GM23338 (cell line): ENCODE data around the gene PPP5C. TPM values are rescaled to one million over a fixed set of nuclear protein-coding genes. Genes with fewer than 3 reads are reported as not detected.
"Not testable (repeated sequence)": the region's sequence is repeated elsewhere in the genome, so short reads cannot be mapped to it uniquely, and the experiment has no call there.

Source experiments
- ATAC-seq: fragments of 200-7000 bp; cut with Tn5 transposase; 3 replicates; pipeline ENCODE4 v1.9.1; 2020
- DNase-seq: peaks from one replicate; pipeline ENCODE4 v3.0.0-alpha.2; 2015; ENCODE audit warnings: low spot score
- H2AFZ ChIP-seq: fragments of 200-600 bp; sonication (generic); 2 replicates; pipeline ENCODE4 v1.8.0; 2016; ENCODE audit warnings: antibody characterized with exemption, mild to moderate bottlenecking, moderate library complexity
- H3F3A ChIP-seq: fragments of 200-600 bp; sonication (generic); replicated peaks from 2 replicates; pipeline ENCODE4 v1.8.0; 2017; ENCODE audit warnings: antibody characterized with exemption, mixed run types, low read depth
- H3K27ac ChIP-seq: fragments of 200-600 bp; sonication (generic); 2 replicates; pipeline ENCODE4 v1.6.1; 2016; ENCODE audit warnings: low read depth
- H3K27me3 ChIP-seq: fragments of 200-600 bp; sonication (generic); 2 replicates; pipeline ENCODE4 v1.8.0; 2016; ENCODE audit warnings: mild to moderate bottlenecking, mixed run types, moderate library complexity; ENCODE audit not compliant: insufficient read depth
- H3K36me3 ChIP-seq: fragments of 200-600 bp; sonication (generic); 2 replicates; pipeline ENCODE4 v1.8.0; 2016; ENCODE audit warnings: mild to moderate bottlenecking; ENCODE audit not compliant: insufficient read depth
- H3K4me1 ChIP-seq: fragments of 200-600 bp; sonication (generic); 2 replicates; pipeline ENCODE4 v1.8.0; 2016; ENCODE audit warnings: mild to moderate bottlenecking, moderate library complexity; ENCODE audit not compliant: insufficient read depth
- H3K4me2 ChIP-seq: fragments of 200-600 bp; sonication (generic); 2 replicates; pipeline ENCODE4 v1.7.1; 2017; ENCODE audit warnings: mixed run types
- H3K4me3 ChIP-seq: fragments of 200-600 bp; sonication (generic); 2 replicates; pipeline ENCODE4 v1.6.1; 2016; ENCODE audit warnings: mixed run types
- H3K79me2 ChIP-seq: fragments of 200-600 bp; sonication (generic); replicated peaks from 2 replicates; pipeline ENCODE4 v1.8.0; 2017; ENCODE audit warnings: mild to moderate bottlenecking; ENCODE audit not compliant: insufficient read depth
- H3K9me2 ChIP-seq: fragments of 200-600 bp; sonication (generic); 2 replicates; pipeline ENCODE4 v1.8.0; 2017; ENCODE audit not compliant: insufficient read depth
- H4K20me1 ChIP-seq: fragments of 200-600 bp; sonication (generic); replicated peaks from 2 replicates; pipeline ENCODE4 v1.8.0; 2017; ENCODE audit warnings: mild to moderate bottlenecking; ENCODE audit not compliant: insufficient read depth
- H3K27ac Mint-ChIP-seq: 2 replicates; pipeline ENCODE4 v1.8.0; 2020; ENCODE audit warnings: inconsistent platforms, mild to moderate bottlenecking, moderate library complexity, mixed read lengths
- H3K27me3 Mint-ChIP-seq: 3 replicates; pipeline ENCODE4 v1.8.0; 2022; ENCODE audit warnings: low read depth, mild to moderate bottlenecking, moderate library complexity, mixed read lengths, inconsistent platforms; ENCODE audit not compliant: insufficient read depth, poor library complexity
- H3K36me3 Mint-ChIP-seq: 3 replicates; pipeline ENCODE4 v1.8.0; 2021; ENCODE audit warnings: low read depth, mild to moderate bottlenecking, inconsistent platforms, moderate library complexity, mixed read lengths
- H3K4me1 Mint-ChIP-seq: 3 replicates; pipeline ENCODE4 v1.8.0; 2020; ENCODE audit warnings: mild to moderate bottlenecking, inconsistent platforms, mixed read lengths
- H3K4me3 Mint-ChIP-seq: 3 replicates; pipeline ENCODE4 v1.8.0; 2021; ENCODE audit warnings: moderate library complexity, mild to moderate bottlenecking, inconsistent platforms, mixed read lengths
- H3K9me3 Mint-ChIP-seq: 3 replicates; pipeline ENCODE4 v1.8.0; 2020; ENCODE audit warnings: moderate library complexity, mild to moderate bottlenecking, inconsistent platforms, mixed read lengths
- CREB1 ChIP-seq: fragments of 250-450 bp; sonication (Bioruptor Pico); IDR thresholded peaks from 2 replicates; pipeline ENCODE4 v1.5.0; 2020; ENCODE audit warnings: low read depth, mild to moderate bottlenecking, moderate library complexity
- EZH2 ChIP-seq: fragments of 200-600 bp; sonication (generic); IDR thresholded peaks from one replicate; pipeline ENCODE4 v1.8.0; 2017; ENCODE audit warnings: antibody characterized with exemption, mild to moderate bottlenecking, low read depth; ENCODE audit not compliant: unreplicated experiment
- JUNB ChIP-seq: IDR thresholded peaks from one replicate; pipeline ENCODE4 v1.6.1; 2016; ENCODE audit warnings: antibody characterized with exemption; ENCODE audit not compliant: unreplicated experiment
- ZNF114 ChIP-seq: fragments of 250-450 bp; sonication (Bioruptor Pico); IDR thresholded peaks from 2 replicates; pipeline ENCODE4 v1.5.0; 2020; ENCODE audit warnings: mild to moderate bottlenecking, moderate library complexity
- polyA plus RNA-seq: library from polyadenylated mRNA; unstranded; fragments of >200 nt; fragmentation: Nextera tagmentation; extraction: Ambion mirVana; gene quantifications from 2 replicates; pipeline ENCODE4 v1.2.1, GENCODE V29; 2016
- total RNA-seq: library from RNA; depleted of rRNA; stranded (reverse); fragments of >200 nt; shearing (Covaris generic); gene quantifications from 2 replicates; pipeline ENCODE4 v1.2.3, GENCODE V29; 2014
- TF ChIP-seq, protein P1 (sequence below): IDR thresholded peaks from one replicate; pipeline ENCODE4 v1.6.1; 2018; ENCODE audit warnings: antibody characterized with exemption; ENCODE audit not compliant: unreplicated experiment
- TF ChIP-seq, protein P2 (sequence below): IDR thresholded peaks from 2 replicates; pipeline ENCODE4 v1.6.1; 2016; ENCODE audit warnings: antibody characterized with exemption
- TF ChIP-seq, protein P3 (sequence below), 2 experiments: fragments of 200-600 bp in 1 of 2; sonication (generic) in 1 of 2; conservative IDR thresholded peaks; 2 replicates each; pipeline versions ENCODE4 v1.5.1 to v1.6.1; 2016 to 2017; ENCODE audit warnings: antibody characterized with exemption in 2 of 2, low read depth in 2 of 2, mild to moderate bottlenecking in 2 of 2, moderate library complexity in 1 of 2

PPP5C gene
- total and polyA plus RNA-seq, 2 experiments from 2014 or later = 51.6 to 123 TPM

DNA sequence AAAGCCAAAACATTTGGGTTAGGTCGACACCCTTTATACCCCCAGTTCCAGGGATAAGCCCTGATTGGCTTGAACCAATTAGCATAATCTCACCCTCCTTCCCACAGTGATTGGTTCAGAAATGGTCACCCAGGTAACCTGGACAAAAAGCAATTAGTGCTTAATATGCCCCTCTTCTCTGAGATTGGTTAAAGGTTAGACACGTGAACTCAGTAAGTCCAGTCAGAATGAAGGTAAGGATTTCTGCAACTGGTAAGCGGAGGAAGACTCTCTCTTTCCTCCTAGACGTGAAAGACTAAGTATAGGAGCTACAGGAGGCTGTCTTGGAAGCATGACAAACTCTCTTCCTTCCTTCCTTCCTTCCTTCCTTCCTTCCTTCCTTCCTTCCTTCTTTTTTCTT is 83.1 kb downstream of the PPP5C start (continued):
- TF ChIP-seq, protein P1, sequence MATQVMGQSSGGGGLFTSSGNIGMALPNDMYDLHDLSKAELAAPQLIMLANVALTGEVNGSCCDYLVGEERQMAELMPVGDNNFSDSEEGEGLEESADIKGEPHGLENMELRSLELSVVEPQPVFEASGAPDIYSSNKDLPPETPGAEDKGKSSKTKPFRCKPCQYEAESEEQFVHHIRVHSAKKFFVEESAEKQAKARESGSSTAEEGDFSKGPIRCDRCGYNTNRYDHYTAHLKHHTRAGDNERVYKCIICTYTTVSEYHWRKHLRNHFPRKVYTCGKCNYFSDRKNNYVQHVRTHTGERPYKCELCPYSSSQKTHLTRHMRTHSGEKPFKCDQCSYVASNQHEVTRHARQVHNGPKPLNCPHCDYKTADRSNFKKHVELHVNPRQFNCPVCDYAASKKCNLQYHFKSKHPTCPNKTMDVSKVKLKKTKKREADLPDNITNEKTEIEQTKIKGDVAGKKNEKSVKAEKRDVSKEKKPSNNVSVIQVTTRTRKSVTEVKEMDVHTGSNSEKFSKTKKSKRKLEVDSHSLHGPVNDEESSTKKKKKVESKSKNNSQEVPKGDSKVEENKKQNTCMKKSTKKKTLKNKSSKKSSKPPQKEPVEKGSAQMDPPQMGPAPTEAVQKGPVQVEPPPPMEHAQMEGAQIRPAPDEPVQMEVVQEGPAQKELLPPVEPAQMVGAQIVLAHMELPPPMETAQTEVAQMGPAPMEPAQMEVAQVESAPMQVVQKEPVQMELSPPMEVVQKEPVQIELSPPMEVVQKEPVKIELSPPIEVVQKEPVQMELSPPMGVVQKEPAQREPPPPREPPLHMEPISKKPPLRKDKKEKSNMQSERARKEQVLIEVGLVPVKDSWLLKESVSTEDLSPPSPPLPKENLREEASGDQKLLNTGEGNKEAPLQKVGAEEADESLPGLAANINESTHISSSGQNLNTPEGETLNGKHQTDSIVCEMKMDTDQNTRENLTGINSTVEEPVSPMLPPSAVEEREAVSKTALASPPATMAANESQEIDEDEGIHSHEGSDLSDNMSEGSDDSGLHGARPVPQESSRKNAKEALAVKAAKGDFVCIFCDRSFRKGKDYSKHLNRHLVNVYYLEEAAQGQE = no peak
- no peak for TF ChIP-seq JUNB
- TF ChIP-seq EZH2 = no peak
- TF ChIP-seq ZNF114 (CRISPR knock-in tag) = no peak
- TF ChIP-seq CREB1 (CRISPR knock-in tag) = no peak

DNA sequence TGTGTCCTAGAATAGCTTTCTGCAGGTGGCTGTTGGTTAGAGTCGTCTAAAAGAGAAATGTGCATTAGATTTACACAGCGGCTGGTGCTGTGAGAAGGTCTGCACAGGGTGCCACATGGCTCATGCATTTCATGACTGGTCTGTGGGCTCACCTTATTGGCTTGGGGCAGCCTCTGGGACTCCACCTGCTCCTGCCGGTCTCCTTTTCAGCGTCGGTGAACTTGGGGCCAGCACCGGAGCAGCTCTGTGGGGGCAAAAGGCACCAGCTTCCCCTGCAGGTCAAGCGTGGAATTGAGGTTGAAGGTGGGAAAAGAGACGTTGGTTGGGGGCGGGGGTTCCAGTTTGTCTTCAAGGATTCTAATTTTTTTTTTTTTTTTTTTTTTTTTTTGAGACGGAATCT is 84.9 kb downstream of the PPP5C start:
- Histone ChIP-seq H2AFZ (0 out of 2 replicates have a peak overlapping the region, but pooled peaks have one; percentile 56), H3F3A (no peaks in the 10 kb centered on the region), H3K4me1 (peaks cover 7% of the 10 kb centered on the region; the same call in 1 of the 2 replicates), H3K79me2 (no peaks in the 10 kb centered on the region), H3K36me3 (no peaks in the 10 kb centered on the region), H4K20me1 (no peaks in the 10 kb centered on the region), H3K4me3 (no peak overlapping the region), H3K9me2 (no peaks in the 10 kb centered on the region), H3K4me2 (no peak overlapping the region), H3K27ac (no peak overlapping the region), H3K27me3 (no peaks in the 10 kb centered on the region)
- peak; percentile 74 for ATAC-seq
- no peak for TF ChIP-seq ZNF114 (CRISPR knock-in tag)
- TF ChIP-seq, protein P2, sequence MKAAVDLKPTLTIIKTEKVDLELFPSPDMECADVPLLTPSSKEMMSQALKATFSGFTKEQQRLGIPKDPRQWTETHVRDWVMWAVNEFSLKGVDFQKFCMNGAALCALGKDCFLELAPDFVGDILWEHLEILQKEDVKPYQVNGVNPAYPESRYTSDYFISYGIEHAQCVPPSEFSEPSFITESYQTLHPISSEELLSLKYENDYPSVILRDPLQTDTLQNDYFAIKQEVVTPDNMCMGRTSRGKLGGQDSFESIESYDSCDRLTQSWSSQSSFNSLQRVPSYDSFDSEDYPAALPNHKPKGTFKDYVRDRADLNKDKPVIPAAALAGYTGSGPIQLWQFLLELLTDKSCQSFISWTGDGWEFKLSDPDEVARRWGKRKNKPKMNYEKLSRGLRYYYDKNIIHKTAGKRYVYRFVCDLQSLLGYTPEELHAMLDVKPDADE = no peak
- TF ChIP-seq, protein P3, sequence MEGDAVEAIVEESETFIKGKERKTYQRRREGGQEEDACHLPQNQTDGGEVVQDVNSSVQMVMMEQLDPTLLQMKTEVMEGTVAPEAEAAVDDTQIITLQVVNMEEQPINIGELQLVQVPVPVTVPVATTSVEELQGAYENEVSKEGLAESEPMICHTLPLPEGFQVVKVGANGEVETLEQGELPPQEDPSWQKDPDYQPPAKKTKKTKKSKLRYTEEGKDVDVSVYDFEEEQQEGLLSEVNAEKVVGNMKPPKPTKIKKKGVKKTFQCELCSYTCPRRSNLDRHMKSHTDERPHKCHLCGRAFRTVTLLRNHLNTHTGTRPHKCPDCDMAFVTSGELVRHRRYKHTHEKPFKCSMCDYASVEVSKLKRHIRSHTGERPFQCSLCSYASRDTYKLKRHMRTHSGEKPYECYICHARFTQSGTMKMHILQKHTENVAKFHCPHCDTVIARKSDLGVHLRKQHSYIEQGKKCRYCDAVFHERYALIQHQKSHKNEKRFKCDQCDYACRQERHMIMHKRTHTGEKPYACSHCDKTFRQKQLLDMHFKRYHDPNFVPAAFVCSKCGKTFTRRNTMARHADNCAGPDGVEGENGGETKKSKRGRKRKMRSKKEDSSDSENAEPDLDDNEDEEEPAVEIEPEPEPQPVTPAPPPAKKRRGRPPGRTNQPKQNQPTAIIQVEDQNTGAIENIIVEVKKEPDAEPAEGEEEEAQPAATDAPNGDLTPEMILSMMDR (conservative IDR thresholded peaks at IDR 0.05; ENCODE audit: low read depth in 2 of 2) = peak; percentile 58 to 84
- peaks cover 17% of the 10 kb centered on the region for H3K4me1 Mint-ChIP-seq
- H3K4me3 Mint-ChIP-seq = no peak overlapping the region; the same call in 2 of the 3 replicates
- no peak overlapping the region for H3K27ac Mint-ChIP-seq
- no peaks in the 10 kb centered on the region for H3K36me3 Mint-ChIP-seq
- peaks cover 5% of the 10 kb centered on the region for H3K27me3 Mint-ChIP-seq
- H3K9me3 Mint-ChIP-seq = no peaks in the 10 kb centered on the region
- DNase-seq = peak; percentile 86

DNA sequence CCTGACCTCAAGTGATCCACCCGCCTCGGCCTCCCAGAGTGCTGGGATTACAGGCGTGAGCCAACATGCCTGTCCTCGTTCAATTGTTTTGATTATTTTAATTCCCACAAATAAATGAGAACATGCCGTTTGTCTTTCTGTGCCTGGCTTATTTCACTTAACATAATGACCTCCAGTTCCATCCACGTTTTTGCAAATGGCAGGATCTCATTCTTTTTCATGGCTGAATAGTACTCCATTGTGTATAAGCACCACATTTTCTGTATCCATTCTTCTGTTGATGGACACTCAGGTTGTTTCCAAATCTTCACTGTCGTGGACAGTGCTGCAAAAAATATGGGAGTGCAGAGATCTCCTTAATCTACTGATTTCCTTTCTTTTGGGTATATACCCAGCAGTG is 86.6 kb downstream of the PPP5C start:
- H3K36me3 ChIP-seq, H4K20me1 ChIP-seq, H3F3A ChIP-seq, H3K4me2 ChIP-seq, H3K4me1 ChIP-seq, DNase-seq, H3K9me3 Mint-ChIP-seq, H3K4me1 Mint-ChIP-seq, H3K27me3 Mint-ChIP-seq, H3K4me3 ChIP-seq, H3K27me3 ChIP-seq, H3K9me2 ChIP-seq, H3K27ac ChIP-seq, ATAC-seq, H3K4me3 Mint-ChIP-seq, H2AFZ ChIP-seq, H3K27ac Mint-ChIP-seq, H3K36me3 Mint-ChIP-seq, H3K79me2 ChIP-seq: not testable (repeated sequence)
